Stimulated activated CD4-positive, alpha-beta T cell treated with anti-CD3 and anti-CD28 coated beads, Interleukin-15, amount 100 ng/mL, for 1 hour (primary cell): ENCODE results near the gene RNF113B.

Experiments used
- DNase-seq, 2 donors: peaks; one replicate each; pipeline ENCODE4 v3.0.0-alpha.2; 2020; ENCODE audit warnings: low read depth in 1 of 2, low spot score in 1 of 2

RNF113B gene

GRCh38 chr13:98141509-98142379 lies 35.3 kb downstream of the RNF113B start:
- DNase-seq, result no peak

- no peak for DNase-seq
These were observed 36.0 kb downstream of the RNF113B start for GRCh38 chr13:98141091-98141490.

- no peak for DNase-seq
These were observed 42.2 kb downstream of the RNF113B start for GRCh38 chr13:98134901-98135300.

DNA sequence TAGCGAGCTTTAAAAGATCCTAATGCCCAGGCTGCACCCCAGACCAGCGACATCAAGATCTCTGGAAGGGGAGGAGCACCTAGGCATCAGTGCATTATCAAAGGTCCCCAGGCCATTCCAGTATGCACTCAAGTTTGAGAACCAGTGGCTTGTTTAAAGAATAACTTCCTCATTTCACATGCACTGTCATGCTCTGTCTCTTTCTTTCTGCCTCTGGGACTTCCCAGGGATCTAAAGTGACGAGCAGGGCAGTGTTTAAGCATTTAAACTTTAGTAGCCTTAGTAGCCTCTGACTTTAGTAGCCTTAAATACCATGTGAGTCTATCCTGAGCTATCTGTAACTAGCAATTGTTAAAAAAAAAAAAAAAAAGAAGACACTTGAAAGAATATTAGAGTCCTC lies 43.1 kb downstream of the RNF113B start:
- no peak for DNase-seq

DNA sequence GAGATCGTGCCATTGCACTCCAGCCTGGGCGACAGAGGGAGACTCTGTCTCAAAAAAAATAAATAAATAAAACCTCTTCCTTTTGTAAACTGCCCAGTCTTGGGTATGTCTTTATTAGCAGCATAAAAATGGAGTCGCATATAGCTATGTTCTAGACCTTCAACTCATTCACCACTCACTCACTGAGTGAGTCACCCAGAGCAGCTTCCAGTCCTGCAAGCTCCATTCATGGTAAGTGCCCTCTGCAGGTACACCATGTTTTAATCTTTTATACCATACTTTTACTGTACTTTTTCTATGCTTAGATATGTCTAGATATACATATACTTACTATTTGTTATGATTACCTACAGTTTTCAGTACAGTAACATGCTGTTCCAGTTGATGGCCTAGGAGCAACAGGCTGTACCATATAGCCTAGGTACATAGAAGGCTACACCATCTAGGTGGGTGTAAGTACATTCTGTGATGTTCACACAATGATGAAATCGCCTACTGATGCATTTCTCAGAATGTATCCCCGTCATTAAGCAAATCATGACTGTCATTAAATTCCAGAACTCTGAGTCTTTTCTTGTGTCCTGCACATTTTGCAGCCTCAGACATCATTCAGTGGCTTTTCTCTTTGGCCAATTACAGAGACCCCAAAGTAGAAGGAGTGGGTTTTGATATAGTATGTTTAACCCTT lies 47.9 kb downstream of the RNF113B start:
- DNase-seq, result no peak
